A549 (cell line): ENCODE results near the gene PDGFA. TPM values are rescaled to one million over a fixed set of nuclear protein-coding genes. Genes with fewer than 3 reads are reported as not detected.
A peak's percentile ranks its signal among the peaks of the same experiment; 100 is the strongest.
"Not testable (repeated sequence)": the region's sequence is repeated elsewhere in the genome, so short reads cannot be mapped to it uniquely, and the experiment has no call there.

Experiments used
- ATAC-seq, 2 experiments: fragments of 200-7000 bp in 1 of 2; fragments of >200 bp in 1 of 2; cut with Nextera tagmentation in 1 of 2; cut with Tn5 transposase in 1 of 2; 3 replicates each; pipeline versions ENCODE4 v1.8.0 to v1.9.1; 2018 to 2020; ENCODE audit warnings: mild to moderate bottlenecking in 1 of 2, moderate library complexity in 1 of 2
- CTCF ChIA-PET: fragments of 300-600 bp; sonication (Branson Sonifier 250); formaldehyde crosslinking; extraction: SDS; loops from one replicate; lab custom pipeline; 2021; ENCODE audit warnings: antibody characterized with exemption, inconsistent platforms; lab: Yijun Ruan, JAX
- POLR2A ChIA-PET: fragments of 350-600 bp; formaldehyde crosslinking; extraction: SDS; loops from one replicate; lab custom pipeline; 2021; ENCODE audit warnings: antibody characterized with exemption, inconsistent platforms; lab: Yijun Ruan, JAX
- DNase-seq, 2 experiments: peaks; one replicate each; pipeline versions ENCODE4 v3.0.0 to v3.0.0-alpha.2; 2011 to 2016; ENCODE audit warnings: low read depth in 1 of 2, low spot score in 1 of 2
- FAIRE-seq: peaks from 2 replicates; lab custom pipeline; 2011; peaks lifted over from hg19 to GRCh38; lab: Jason Lieb, UNC
- H3K27ac ChIP-seq, 2 experiments: fragments of >200 bp; sonication (Bioruptor Twin); formaldehyde crosslinking; 3 replicates each; pipeline ENCODE4 v1.5.1; 2016 to 2017
- H3K4me1 ChIP-seq: fragments of >200 bp; sonication (Bioruptor Twin); formaldehyde crosslinking; 3 replicates; pipeline ENCODE4 v1.6.1; 2016
- H3K4me2 ChIP-seq: fragments of >200 bp; sonication (Bioruptor Twin); formaldehyde crosslinking; 3 replicates; pipeline ENCODE4 v1.6.1; 2016
- H3K4me3 ChIP-seq: fragments of >200 bp; sonication (Bioruptor Twin); formaldehyde crosslinking; 3 replicates; pipeline ENCODE4 v1.5.1; 2016
- H3K9me3 ChIP-seq: fragments of >200 bp; sonication (Bioruptor Twin); formaldehyde crosslinking; 3 replicates; pipeline ENCODE4 v1.6.1; 2016
- ATOH8 ChIP-seq: fragments of 250-450 bp; sonication (Bioruptor Pico); IDR thresholded peaks from 2 replicates; pipeline ENCODE4 v1.5.0; 2020; ENCODE audit warnings: low read depth, mild to moderate bottlenecking, moderate library complexity
- BHLHE40 ChIP-seq: IDR thresholded peaks from 2 replicates; pipeline ENCODE4 v1.6.1; 2012; ENCODE audit warnings: low read depth, low read length, inconsistent platforms
- CHD2 ChIP-seq: fragments of 150-350 bp; IDR thresholded peaks from 2 replicates; pipeline ENCODE4 v1.6.1; 2014; ENCODE audit warnings: low read length; ENCODE audit not compliant: partially characterized antibody
- EP300 ChIP-seq, 2 experiments: fragments of >200 bp; sonication (Bioruptor Twin); formaldehyde crosslinking; IDR thresholded peaks; 2 replicates in 1 of 2; 3 replicates in 1 of 2; pipeline ENCODE4 v1.6.1; 2016 to 2017
- FOSB ChIP-seq: fragments of 250-450 bp; sonication (Bioruptor Pico); IDR thresholded peaks from 2 replicates; pipeline ENCODE4 v1.5.0; 2020; ENCODE audit warnings: mild to moderate bottlenecking, moderate library complexity
- HMGXB4 ChIP-seq: fragments of 250-450 bp; sonication (Bioruptor Pico); IDR thresholded peaks from 2 replicates; pipeline ENCODE4 v1.5.0; 2021; ENCODE audit warnings: mild to moderate bottlenecking, moderate library complexity, borderline replicate concordance
- HOXB13 ChIP-seq: fragments of 250-450 bp; sonication (Bioruptor Pico); IDR thresholded peaks from 2 replicates; pipeline ENCODE4 v1.5.0; 2020; ENCODE audit warnings: low read depth, mild to moderate bottlenecking, moderate library complexity
- HOXB5 ChIP-seq: fragments of 250-450 bp; sonication (Bioruptor Pico); IDR thresholded peaks from 2 replicates; pipeline ENCODE4 v1.5.0; 2020; ENCODE audit warnings: mild to moderate bottlenecking, moderate library complexity
- MAFK ChIP-seq: fragments of 450-650 bp; IDR thresholded peaks from 2 replicates; pipeline ENCODE4 v1.6.1; 2014; ENCODE audit not compliant: partially characterized antibody
- NFE2L2 ChIP-seq: fragments of 150-350 bp; conservative IDR thresholded peaks from 2 replicates; pipeline ENCODE4 v1.6.1; 2014; ENCODE audit warnings: low read length
- RAD21 ChIP-seq, 2 experiments: fragments of >200 bp in 1 of 2; sonication (Bioruptor Twin) in 1 of 2; formaldehyde crosslinking in 1 of 2; IDR thresholded peaks in 1 of 2; conservative IDR thresholded peaks in 1 of 2; 2 replicates in 1 of 2; 3 replicates in 1 of 2; pipeline ENCODE4 v1.6.1; 2012 to 2018; ENCODE audit warnings: inconsistent platforms in 1 of 2
- REST ChIP-seq: fragments of 200-600 bp; sonication (generic); IDR thresholded peaks from 2 replicates; pipeline ENCODE4 v1.6.1; 2016; ENCODE audit warnings: antibody characterized with exemption, mild to moderate bottlenecking, moderate library complexity
- SREBF2 ChIP-seq: fragments of 450-650 bp; IDR thresholded peaks from 2 replicates; pipeline ENCODE4 v1.6.1; 2014; ENCODE audit warnings: mild to moderate bottlenecking, moderate library complexity
- TFCP2L1 ChIP-seq: fragments of 250-450 bp; sonication (Bioruptor Pico); IDR thresholded peaks from 2 replicates; pipeline ENCODE4 v1.5.0; 2021; ENCODE audit warnings: mild to moderate bottlenecking
- ZNF302 ChIP-seq: fragments of 250-450 bp; sonication (Bioruptor Pico); IDR thresholded peaks from 2 replicates; pipeline ENCODE4 v1.9.0; 2021; ENCODE audit warnings: inconsistent platforms, mild to moderate bottlenecking, moderate library complexity
- WGBS: methylation state at CpG from one replicate; pipeline ENCODE4 v1.1.6; 2017; ENCODE audit errors: missing lambda C conversion rate; 5-methylcytosine and 5-hydroxymethylcytosine counted together
- polyA plus RNA-seq, 4 experiments: library from polyadenylated mRNA; depleted of rRNA in 3 of 4; stranded (reverse); fragments of >200 nt; fragmentation: RNase III in 1 of 4; extraction: RNeasy Plus Mini Kit Qiagen cat#74134 plus additional on column Dnase treatment in 1 of 4; gene quantifications; 2 replicates in 3 of 4; 3 replicates in 1 of 4; pipeline ENCODE4 v1.2.3, GENCODE V29; 2011 to 2017
- TF ChIP-seq, protein P1 (sequence below): IDR thresholded peaks from 2 replicates; pipeline ENCODE4 v1.6.1; 2012

PDGFA gene
- polyA plus RNA-seq, 2 of the 4 experiments (the other 2 are of a cell fraction) = 12.8 to 14.9 TPM

DNA sequence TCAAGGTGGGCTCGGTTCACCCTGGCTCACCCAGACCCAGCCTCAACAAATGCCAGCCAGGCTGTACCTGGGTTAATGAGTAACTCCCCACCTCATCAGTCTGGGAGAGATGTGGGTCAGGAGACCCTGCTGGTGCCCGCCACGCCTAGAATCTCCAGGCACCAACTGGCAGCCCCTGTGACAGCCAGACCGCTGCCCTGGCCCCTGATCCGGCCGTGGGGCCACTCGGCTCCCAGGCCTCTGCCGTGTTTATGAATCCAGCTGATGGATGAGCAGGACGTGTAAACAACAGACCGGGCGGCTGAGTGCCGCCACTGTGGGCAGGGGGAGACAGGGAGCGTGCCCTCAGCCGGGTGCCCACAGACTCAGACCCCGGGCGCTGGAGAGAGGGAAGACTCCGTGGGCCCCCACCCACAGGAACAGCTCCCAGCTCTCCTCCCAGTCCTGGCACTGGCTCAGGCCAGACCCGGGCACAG is 34.0 kb upstream of the PDGFA start:
- POLR2A ChIA-PET = no interaction called here
- TF ChIP-seq HMGXB4 (CRISPR knock-in tag) (no peak), MAFK (no peak), CHD2 (no peak), EP300 (IDR thresholded peaks at IDR 0.05) (no peak), NFE2L2 (no peak), HOXB13 (CRISPR knock-in tag) (no peak), ZNF302 (CRISPR knock-in tag) (no peak), SREBF2 (no peak), ATOH8 (CRISPR knock-in tag) (no peak)
- TF ChIP-seq, protein P1, sequence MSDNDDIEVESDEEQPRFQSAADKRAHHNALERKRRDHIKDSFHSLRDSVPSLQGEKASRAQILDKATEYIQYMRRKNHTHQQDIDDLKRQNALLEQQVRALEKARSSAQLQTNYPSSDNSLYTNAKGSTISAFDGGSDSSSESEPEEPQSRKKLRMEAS = no peak
- TF ChIP-seq, all 56 proteins: peak for 0
- Histone ChIP-seq H3K4me3 (no peak overlapping the region), H3K4me1 (no peaks in the 10 kb centered on the region), H3K4me2 (no peak overlapping the region), H3K9me3 (no peaks in the 10 kb centered on the region), H3K27ac (0 out of 6 replicates have a peak overlapping the region, but pooled peaks of 1 of the 2 experiments have one; percentile 6)
- FAIRE-seq = no peak
- WGBS = 86% methylated on average over 17 of the region's 18 CpGs
- CTCF ChIA-PET = interaction anchor here (1.3 to 1.4 kb wide), 3 partner anchors 8 to 232 kb away, joined by 3 to 5 read pairs (median 4); no protein-coding TSS in a partner anchor
- ATAC-seq = no peak; a peak in 2 of 6 replicates
- DNase-seq = no peak

GRCh38 chr7:552868-553635 is 33.4 kb upstream of the PDGFA start:
- FAIRE-seq = no peak
- WGBS = 90% methylated on average over 34 of the region's 44 CpGs
- no peak for ATAC-seq

DNA sequence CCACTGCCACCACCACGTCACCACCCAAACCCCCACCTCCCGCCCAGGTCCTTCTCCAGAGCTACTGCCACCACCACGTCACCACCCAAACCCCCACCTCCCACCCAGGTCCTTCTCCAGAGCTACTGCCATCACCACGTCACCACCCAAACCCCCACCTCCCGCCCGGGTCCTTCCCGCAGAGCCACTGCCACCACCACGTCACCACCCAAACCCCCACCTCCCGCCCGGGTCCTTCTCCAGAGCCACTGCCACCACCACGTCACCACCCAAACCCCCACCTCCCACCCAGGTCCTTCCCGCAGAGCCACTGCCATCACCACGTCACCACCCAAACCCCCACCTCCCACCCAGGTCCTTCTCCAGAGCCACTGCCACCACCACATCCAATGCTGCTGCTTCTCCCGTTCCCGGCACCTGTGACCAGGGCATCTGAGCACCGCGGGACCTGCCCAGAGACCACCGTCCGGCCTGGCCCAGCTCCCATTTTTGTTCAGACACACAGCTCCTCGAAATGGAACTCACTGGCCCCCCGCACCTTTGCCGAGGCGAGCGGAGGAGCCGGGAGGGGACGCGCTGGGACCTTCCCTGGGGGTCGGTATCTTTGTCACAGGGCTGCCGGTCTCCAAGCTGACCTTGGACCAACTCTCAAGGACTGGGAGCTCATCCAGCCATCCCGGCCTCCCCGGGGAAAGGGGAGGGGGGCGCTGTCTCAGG is 32.7 kb upstream of the PDGFA start:
- H3K4me2 ChIP-seq, H3K9me3 ChIP-seq, ATAC-seq, H3K4me1 ChIP-seq, H3K27ac ChIP-seq, POLR2A ChIA-PET, DNase-seq, H3K4me3 ChIP-seq, FAIRE-seq: not testable (repeated sequence)
- CTCF ChIA-PET = interaction anchor here (0.8 to 1.4 kb wide), 3 partner anchors 9 to 85 kb away, joined by 3 to 5 read pairs (median 4); no protein-coding TSS in a partner anchor
- 86% methylated on average over 9 of the region's 32 CpGs for WGBS

More at GRCh38 chr7:552868-553635, 33.4 kb upstream of the PDGFA start:
- H3K4me2 ChIP-seq = no peak overlapping the region
- ChIA-PET CTCF (interaction anchor here (0.8 to 1.4 kb wide), 4 partner anchors 9 to 231 kb away, joined by 3 to 5 read pairs (median 4); no protein-coding TSS in a partner anchor), POLR2A (no interaction called here)
- H3K4me3 ChIP-seq = no peak overlapping the region
- DNase-seq = no peak
- TF ChIP-seq ATOH8 (CRISPR knock-in tag) (no peak), RAD21 (conservative IDR thresholded peaks at IDR 0.05 in 1 of 2, IDR thresholded peaks at IDR 0.05 in 1 of 2) (no peak), BHLHE40 (no peak), HOXB5 (CRISPR knock-in tag) (no peak), FOSB (CRISPR knock-in tag) (no peak), ZNF302 (CRISPR knock-in tag) (no peak), TFCP2L1 (CRISPR knock-in tag) (no peak), REST (no peak), HOXB13 (CRISPR knock-in tag) (no peak)
- H3K27ac ChIP-seq = no peak overlapping the region
- no peaks in the 10 kb centered on the region for H3K4me1 ChIP-seq
- H3K9me3 ChIP-seq = no peaks in the 10 kb centered on the region

DNA sequence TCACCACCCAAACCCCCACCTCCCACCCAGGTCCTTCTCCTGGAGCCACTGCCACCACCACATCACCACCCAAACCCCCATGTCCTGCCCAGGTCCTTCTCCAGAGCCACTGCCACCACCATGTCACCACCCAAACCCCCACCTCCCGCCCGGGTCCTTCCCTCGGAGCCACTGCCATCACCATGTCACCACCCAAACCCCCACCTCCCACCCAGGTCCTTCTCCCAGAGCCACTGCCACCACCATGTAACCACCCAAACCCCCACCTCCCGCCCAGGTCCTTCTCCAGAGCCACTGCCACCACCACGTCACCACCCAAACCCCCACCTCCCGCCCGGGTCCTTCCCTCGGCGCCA is 31.9 kb upstream of the PDGFA start:
- WGBS = no CpG with 5 or more reads among the region's 9 CpGs
- ATAC-seq, DNase-seq, H3K9me3 ChIP-seq, H3K27ac ChIP-seq, H3K4me1 ChIP-seq, POLR2A ChIA-PET, H3K4me2 ChIP-seq, CTCF ChIA-PET, FAIRE-seq, H3K4me3 ChIP-seq: not testable (repeated sequence)
